GM18498 (cell line): ENCODE data around the gene SETD3.
"Not testable (repeated sequence)": the region's sequence is repeated elsewhere in the genome, so short reads cannot be mapped to it uniquely, and the experiment has no call there.

Experiments
- ATAC-seq: cut with Tn5 transposase; IDR thresholded peaks from one replicate; pipeline ENCODE4 v1.9.1; 2021; ENCODE audit warnings: mild to moderate bottlenecking, moderate library complexity; ENCODE audit not compliant: unreplicated experiment

The SETD3 gene

DNA sequence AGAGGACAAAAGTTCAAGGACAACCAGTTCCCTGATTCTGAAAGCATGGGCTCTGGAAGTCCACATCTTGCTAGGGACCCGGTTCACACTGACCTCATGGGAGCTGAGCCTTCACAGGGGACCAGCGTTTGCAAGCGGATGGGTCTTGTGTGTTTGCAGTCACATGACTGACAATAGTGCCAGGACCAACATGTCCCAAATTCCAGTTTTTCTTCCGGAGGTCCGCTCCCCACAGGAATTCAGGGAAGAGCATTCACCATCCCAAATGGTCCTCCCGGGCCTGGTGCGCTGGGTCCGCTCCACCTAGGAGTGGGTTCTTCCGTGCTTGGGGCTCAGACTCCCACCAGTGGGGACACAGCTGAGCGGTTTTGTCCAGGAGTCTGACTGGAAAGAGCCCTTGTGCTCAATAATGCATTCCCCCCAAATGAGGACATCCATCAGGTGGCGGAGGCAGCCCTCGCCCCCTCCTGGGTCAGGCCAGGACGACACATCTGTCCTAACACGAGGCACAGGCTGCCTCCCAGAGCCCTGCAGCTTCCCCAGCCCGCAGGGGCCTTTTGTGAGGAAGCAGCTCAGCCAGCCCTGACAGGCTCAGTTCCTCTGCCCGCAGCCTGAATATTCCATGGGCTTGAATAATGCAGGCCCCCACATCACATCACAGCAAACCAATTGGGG, 116.9 kb downstream of the SETD3 start:
- no peak for ATAC-seq

DNA sequence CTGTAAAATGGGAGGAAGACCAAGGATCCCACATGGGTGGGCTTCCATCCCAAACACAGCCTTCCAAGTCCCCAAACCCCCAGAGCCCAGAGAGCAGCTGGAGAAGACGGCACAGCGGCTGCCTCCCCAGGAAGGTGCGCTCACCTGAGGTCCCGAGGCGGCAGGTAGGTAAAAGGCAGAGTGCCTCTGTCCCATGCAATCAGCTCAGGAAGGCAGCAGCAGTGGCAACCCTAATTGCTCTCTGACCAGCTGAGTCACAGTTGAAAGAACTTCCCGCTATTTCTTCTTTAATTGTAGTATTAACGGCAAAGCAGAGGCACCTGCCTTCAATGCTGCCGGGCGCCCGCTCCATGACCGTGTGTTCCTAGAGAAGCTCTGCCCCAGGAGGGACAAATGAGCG, 117.6 kb downstream of the SETD3 start:
- no peak for ATAC-seq

DNA sequence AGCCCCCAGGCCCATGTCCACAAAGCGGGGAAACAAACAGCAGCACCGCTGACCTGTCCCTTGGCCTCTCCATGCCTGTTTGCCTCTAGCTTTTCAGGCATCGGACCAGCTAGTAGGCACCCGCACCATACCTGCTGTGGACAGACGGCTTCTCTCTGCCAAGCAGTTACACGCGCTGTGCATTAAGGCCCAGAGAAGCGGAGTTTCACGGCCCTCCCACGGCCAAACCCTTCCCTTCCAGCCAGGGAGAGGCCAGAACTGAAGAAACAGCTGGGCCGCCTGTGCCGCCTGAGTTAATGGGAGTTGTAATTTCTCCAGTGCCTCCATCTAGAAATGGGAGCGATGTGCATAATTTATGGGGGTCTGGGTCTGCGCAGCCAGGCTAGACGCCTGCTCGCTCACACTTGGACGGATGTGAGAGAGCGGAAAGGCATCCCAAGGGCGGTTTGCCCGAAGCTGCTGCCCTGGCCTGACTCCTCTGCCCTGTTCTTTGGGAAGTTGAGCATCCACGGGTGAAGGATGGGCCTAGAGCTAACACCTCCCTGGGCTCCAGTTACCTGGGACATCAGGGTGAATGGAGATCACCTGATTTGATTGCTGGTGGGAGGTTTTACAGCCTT, 119.0 kb downstream of the SETD3 start:
- no peak for ATAC-seq

GRCh38 chr14:99360774-99361595, 119.7 kb downstream of the SETD3 start:
- ATAC-seq: no peak

DNA sequence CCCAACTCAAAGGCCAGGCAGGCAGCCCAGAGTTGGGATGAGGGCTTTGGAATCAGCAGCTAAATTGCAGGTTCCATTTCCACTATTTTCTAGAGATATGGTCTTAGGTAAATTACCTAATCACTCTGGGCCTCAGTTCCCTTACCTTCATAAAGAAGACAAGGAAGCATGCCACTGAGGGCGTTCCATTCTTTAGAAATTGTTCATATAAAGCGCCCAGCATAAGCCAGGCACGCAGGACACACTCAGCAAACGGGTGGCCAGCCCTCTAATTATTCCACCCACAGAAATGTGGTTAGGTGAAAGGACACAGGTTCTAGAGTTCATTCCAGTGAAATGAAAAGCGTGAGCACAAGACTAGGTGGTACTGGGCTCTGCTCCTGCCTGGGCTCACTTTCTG, 120.8 kb downstream of the SETD3 start:
- ATAC-seq: no peak

- no peak for ATAC-seq
Observed at GRCh38 chr14:99357916-99358390, 122.7 kb downstream of the SETD3 start.

GRCh38 chr14:99357151-99357915, 123.3 kb downstream of the SETD3 start:
- ATAC-seq: no peak

DNA sequence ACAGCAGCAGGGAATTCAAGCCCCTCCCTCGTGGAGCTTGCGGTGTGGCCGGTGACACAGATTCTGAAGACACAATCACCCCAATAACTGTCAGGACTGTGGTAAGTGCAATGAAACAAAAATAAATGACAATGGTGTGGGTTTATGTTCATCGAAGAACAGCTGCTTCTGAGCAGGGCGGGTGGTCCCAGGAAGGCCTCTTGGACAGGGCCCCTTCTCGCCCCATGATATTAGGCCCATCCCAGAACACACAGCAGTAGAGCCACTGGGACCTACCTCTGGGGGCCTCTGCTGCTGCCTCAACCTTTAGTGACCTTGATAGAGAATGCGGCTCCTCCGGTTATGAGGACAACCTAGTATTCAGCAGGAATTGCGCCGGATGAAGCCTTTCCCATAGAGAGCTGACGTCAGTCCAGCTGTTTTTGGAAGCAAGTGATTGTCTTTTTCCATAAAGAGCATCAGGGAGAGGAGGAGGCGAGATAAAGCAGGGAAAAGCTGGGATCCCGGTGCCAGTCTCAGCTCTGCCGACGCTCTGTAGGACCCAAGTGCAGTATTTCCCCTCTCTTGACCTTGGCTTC, 124.5 kb downstream of the SETD3 start:
- no peak for ATAC-seq

DNA sequence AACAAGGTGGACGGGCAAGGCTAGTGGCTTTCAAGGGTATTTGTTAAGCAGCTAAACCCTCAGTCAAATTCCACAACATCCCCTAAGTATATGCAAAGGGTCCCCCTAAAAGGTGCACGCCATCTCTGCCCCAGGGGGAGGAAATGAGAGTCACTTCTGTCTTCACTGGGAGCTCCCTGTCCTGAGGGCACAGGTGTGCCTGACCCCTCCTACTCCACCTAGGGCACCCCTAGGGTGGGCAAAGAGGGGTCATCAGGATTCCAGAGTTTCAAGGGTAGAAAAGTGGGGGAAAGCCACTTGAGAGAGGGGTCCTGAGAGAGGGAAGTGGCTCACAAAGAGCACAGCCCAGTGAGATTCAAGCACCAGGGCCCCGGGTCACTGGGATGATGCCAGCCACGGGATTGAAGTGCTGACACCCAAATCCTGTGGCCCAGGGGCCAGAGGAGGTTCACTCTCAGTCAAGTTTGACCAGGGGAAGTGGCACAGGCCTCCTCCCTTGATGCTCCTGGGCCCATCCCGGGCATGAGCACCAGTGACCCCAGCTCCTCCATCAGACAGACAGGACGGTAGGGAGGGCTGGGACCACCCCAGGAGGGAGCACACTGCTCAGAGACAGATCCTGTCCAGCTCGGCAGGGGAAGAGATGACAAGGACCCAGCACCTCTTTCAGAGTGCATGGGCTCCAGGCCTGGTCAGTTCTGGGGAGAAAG, 126.3 kb downstream of the SETD3 start:
- no peak for ATAC-seq

GRCh38 chr14:99352688-99353280, 127.9 kb downstream of the SETD3 start:
- no peak for ATAC-seq

- no peak for ATAC-seq
Observed at GRCh38 chr14:99351166-99352007, 129.3 kb downstream of the SETD3 start.

- ATAC-seq: no peak
Observed at GRCh38 chr14:99350751-99351150, 129.9 kb downstream of the SETD3 start.

DNA sequence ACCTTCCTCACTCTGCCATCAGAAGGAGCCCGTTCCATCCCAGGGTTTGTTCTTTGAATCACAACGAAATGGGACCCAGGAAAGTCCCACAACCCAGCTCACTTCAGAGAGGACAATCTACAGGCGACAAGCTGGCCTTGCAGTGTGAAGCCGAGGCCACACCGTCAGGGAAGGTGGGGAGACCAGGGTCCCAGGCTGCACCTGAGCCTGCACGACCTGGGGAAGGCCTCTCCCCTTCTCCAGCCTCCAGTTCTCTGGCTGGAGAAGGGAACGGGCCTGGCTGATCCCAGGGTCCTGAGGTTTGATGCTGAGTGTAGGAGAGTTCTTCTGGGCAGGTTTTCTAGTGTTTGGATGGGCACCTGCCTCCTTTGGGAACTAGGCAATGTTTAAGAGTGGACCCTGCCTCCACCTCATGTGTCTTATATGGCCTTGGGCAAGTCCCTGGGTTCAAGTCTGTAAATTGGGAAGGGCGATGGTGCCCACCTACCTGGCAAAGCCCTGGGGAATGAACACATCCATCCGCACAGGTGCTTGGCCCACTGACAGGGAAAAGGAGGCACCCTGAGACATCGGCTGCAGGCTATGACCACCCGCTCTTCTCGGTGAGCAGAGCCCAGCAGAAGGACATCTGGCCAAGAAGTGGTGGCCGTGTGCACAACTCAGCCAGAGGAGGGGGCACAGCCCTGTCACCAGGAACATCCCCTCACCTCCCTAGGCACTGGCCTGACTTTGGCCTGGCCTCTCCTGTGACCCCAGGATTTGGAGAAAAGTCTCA, 130.8 kb downstream of the SETD3 start:
- ATAC-seq: no peak

DNA sequence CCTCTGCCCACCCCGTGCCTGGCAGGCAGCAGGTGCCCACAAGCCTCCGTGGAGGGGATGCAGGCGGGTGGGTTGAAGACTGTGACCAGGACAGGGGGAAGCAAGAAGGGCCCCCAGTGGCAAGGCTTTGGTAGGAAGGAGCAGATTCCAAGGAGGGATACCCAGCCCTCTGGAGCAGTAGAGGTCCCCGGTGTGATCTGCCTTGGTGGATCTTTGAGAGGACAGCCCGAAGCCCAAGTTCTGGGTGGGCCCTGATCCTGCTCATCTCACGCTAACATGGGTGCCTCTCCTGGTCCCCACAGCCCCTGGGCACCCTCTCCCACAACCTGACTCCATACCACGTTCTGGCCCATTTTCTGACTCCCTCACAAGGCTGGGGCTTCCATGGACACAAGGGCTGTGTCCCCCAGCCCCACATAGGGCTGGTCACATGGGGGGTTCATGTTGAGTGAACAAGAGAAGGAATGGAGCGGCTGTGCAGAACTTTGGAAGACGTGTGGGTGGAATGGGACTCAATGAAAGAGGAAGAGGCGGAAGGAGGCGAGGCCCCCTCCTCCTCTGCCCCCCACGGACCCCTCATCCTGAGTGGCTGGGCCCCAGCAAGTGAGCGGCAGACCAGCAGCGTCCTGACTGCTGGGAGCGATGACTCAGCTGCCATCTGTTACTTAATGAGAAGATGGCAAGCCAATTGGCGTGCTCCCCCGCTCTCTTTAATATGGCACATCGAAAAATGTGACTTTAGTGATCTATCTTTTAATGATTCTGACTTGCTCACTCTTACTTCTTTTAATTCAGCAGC, 131.6 kb downstream of the SETD3 start:
- ATAC-seq: no peak

GRCh38 chr14:99348231-99348630, 132.4 kb downstream of the SETD3 start:
- not testable (repeated sequence) for ATAC-seq
